ENCODE data around the gene ARHGEF18. TPM values are rescaled to one million over a fixed set of nuclear protein-coding genes. Genes with fewer than 3 reads are reported as not detected.
"Not testable (repeated sequence)": the region's sequence is repeated elsewhere in the genome, so short reads cannot be mapped to it uniquely, and the experiment has no call there.

ARHGEF18 gene
- total RNA-seq, 1 donor from 2014 or later = 29.3 TPM

- no peaks in the 10 kb centered on the region for H3K27me3 Mint-ChIP-seq (ENCODE audit: insufficient read depth)
- peaks cover 33% of the 10 kb centered on the region for H3K4me1 Mint-ChIP-seq (ENCODE audit: low read depth)
- no peak overlapping the region for H3K27ac Mint-ChIP-seq
- intact Hi-C loops (cut with micrococcal nuclease) = loop anchor here (10.0 kb wide), 1 partner anchor 439 kb away; no protein-coding TSS in a partner anchor
- H3K9me3 Mint-ChIP-seq = peaks cover 6% of the 10 kb centered on the region
- H3K4me3 Mint-ChIP-seq = no peak overlapping the region
- DNase-seq (ENCODE audit: low spot score) = no peak
- peaks cover 31% of the 10 kb centered on the region for H3K36me3 Mint-ChIP-seq (ENCODE audit: low read depth)
Observed at GRCh38 chr19:7355871-7356270, 7.1 kb downstream of the ARHGEF18 start.

GRCh38 chr19:7356899-7357627 is 8.3 kb downstream of the ARHGEF18 start:
- peaks cover 25% of the 10 kb centered on the region for H3K4me1 Mint-ChIP-seq (ENCODE audit: low read depth)
- no peak overlapping the region for H3K27ac Mint-ChIP-seq
- H3K4me3 Mint-ChIP-seq = no peak overlapping the region
- peaks cover 2% of the 10 kb centered on the region for H3K9me3 Mint-ChIP-seq
- no peak for DNase-seq (ENCODE audit: low spot score)
- H3K36me3 Mint-ChIP-seq (ENCODE audit: low read depth) = peaks cover 28% of the 10 kb centered on the region
- intact Hi-C loops (cut with micrococcal nuclease) = loop anchor here (10.0 kb wide), 1 partner anchor 438 kb away; no protein-coding TSS in a partner anchor
- H3K27me3 Mint-ChIP-seq (ENCODE audit: insufficient read depth) = no peaks in the 10 kb centered on the region

- H3K27me3 Mint-ChIP-seq (ENCODE audit: insufficient read depth) = no peaks in the 10 kb centered on the region
- no peak overlapping the region for H3K27ac Mint-ChIP-seq
- DNase-seq (ENCODE audit: low spot score) = no peak
- no peaks in the 10 kb centered on the region for H3K9me3 Mint-ChIP-seq
- peaks cover 24% of the 10 kb centered on the region for H3K4me1 Mint-ChIP-seq (ENCODE audit: low read depth)
- H3K36me3 Mint-ChIP-seq (ENCODE audit: low read depth) = peaks cover 32% of the 10 kb centered on the region
- H3K4me3 Mint-ChIP-seq = no peak overlapping the region
- intact Hi-C loops (cut with micrococcal nuclease) = loop anchor here (10.0 kb wide), 1 partner anchor 437 kb away; no protein-coding TSS in a partner anchor
Observed at GRCh38 chr19:7358102-7358597, 9.4 kb downstream of the ARHGEF18 start.

- no peak overlapping the region for H3K27ac Mint-ChIP-seq
- intact Hi-C loops (cut with micrococcal nuclease) = no loop called here
- no peaks in the 10 kb centered on the region for H3K27me3 Mint-ChIP-seq (ENCODE audit: insufficient read depth)
- H3K9me3 Mint-ChIP-seq = no peaks in the 10 kb centered on the region
- H3K4me3 Mint-ChIP-seq = no peak overlapping the region
- peaks cover 7% of the 10 kb centered on the region for H3K4me1 Mint-ChIP-seq (ENCODE audit: low read depth)
- DNase-seq (ENCODE audit: low spot score) = no peak
- H3K36me3 Mint-ChIP-seq (ENCODE audit: low read depth) = peaks cover 32% of the 10 kb centered on the region
Observed at GRCh38 chr19:7360393-7360984, 11.8 kb downstream of the ARHGEF18 start.

- H3K4me1 Mint-ChIP-seq (ENCODE audit: low read depth) = no peaks in the 10 kb centered on the region
- no peak overlapping the region for H3K4me3 Mint-ChIP-seq
- no peaks in the 10 kb centered on the region for H3K9me3 Mint-ChIP-seq
- intact Hi-C loops (cut with micrococcal nuclease) = no loop called here
- H3K36me3 Mint-ChIP-seq (ENCODE audit: low read depth) = peaks cover 25% of the 10 kb centered on the region
- H3K27me3 Mint-ChIP-seq (ENCODE audit: insufficient read depth) = no peaks in the 10 kb centered on the region
- H3K27ac Mint-ChIP-seq = no peak overlapping the region
- DNase-seq (ENCODE audit: low spot score) = no peak
Observed at GRCh38 chr19:7363225-7363624, 14.5 kb downstream of the ARHGEF18 start.

GRCh38 chr19:7366701-7367420 is 18.1 kb downstream of the ARHGEF18 start:
- Mint-ChIP-seq H3K27me3 (ENCODE audit: insufficient read depth) (no peaks in the 10 kb centered on the region), H3K9me3 (no peaks in the 10 kb centered on the region), H3K4me3 (no peak overlapping the region), H3K27ac (peak overlapping the region; percentile 35), H3K36me3 (ENCODE audit: low read depth) (peaks cover 25% of the 10 kb centered on the region), H3K4me1 (ENCODE audit: low read depth) (no peaks in the 10 kb centered on the region)
- peak; percentile 22 for DNase-seq (ENCODE audit: low spot score)
- intact Hi-C loops (cut with micrococcal nuclease) = loop anchor here (2.0 kb wide), 1 partner anchor 314 kb away; the partner anchor contains the start of gene TRAPPC5

GRCh38 chr19:7368456-7368855 is 19.7 kb downstream of the ARHGEF18 start:
- H3K36me3 Mint-ChIP-seq (ENCODE audit: low read depth) = peaks cover 15% of the 10 kb centered on the region
- no peaks in the 10 kb centered on the region for H3K9me3 Mint-ChIP-seq
- no peak overlapping the region for H3K4me3 Mint-ChIP-seq
- peak overlapping the region; percentile 31 for H3K27ac Mint-ChIP-seq
- H3K27me3 Mint-ChIP-seq (ENCODE audit: insufficient read depth) = no peaks in the 10 kb centered on the region
- DNase-seq (ENCODE audit: low spot score) = no peak
- intact Hi-C loops (cut with micrococcal nuclease) = no loop called here
- H3K4me1 Mint-ChIP-seq (ENCODE audit: low read depth) = no peaks in the 10 kb centered on the region

- peaks cover 11% of the 10 kb centered on the region for H3K36me3 Mint-ChIP-seq (ENCODE audit: low read depth)
- DNase-seq (ENCODE audit: low spot score); H3K27me3 Mint-ChIP-seq (ENCODE audit: insufficient read depth); H3K9me3 Mint-ChIP-seq; H3K4me1 Mint-ChIP-seq (ENCODE audit: low read depth); intact Hi-C loops (cut with micrococcal nuclease); H3K4me3 Mint-ChIP-seq: not testable (repeated sequence)
- peak overlapping the region; percentile 31 for H3K27ac Mint-ChIP-seq
Observed at GRCh38 chr19:7368866-7369265, 20.1 kb downstream of the ARHGEF18 start.

GRCh38 chr19:7370546-7370945 is 21.8 kb downstream of the ARHGEF18 start:
- intact Hi-C loops (cut with micrococcal nuclease) = no loop called here
- H3K36me3 Mint-ChIP-seq (ENCODE audit: low read depth) = peaks cover 8% of the 10 kb centered on the region

GRCh38 chr19:7371001-7371400 is 22.3 kb downstream of the ARHGEF18 start:
- intact Hi-C loops (cut with micrococcal nuclease) = no loop called here
- Mint-ChIP-seq H3K27me3 (ENCODE audit: insufficient read depth) (no peaks in the 10 kb centered on the region), H3K4me3 (no peak overlapping the region), H3K27ac (peak overlapping the region; percentile 68), H3K4me1 (ENCODE audit: low read depth) (no peaks in the 10 kb centered on the region), H3K36me3 (ENCODE audit: low read depth) (peaks cover 8% of the 10 kb centered on the region), H3K9me3 (no peaks in the 10 kb centered on the region)
- no peak for DNase-seq (ENCODE audit: low spot score)

More at GRCh38 chr19:7370546-7370945, 21.8 kb downstream of the ARHGEF18 start:
- DNase-seq (ENCODE audit: low spot score) = no peak
- no peaks in the 10 kb centered on the region for H3K4me1 Mint-ChIP-seq (ENCODE audit: low read depth)
- H3K27me3 Mint-ChIP-seq (ENCODE audit: insufficient read depth) = no peaks in the 10 kb centered on the region
- no peak overlapping the region for H3K4me3 Mint-ChIP-seq
- no peak overlapping the region for H3K27ac Mint-ChIP-seq
- no peaks in the 10 kb centered on the region for H3K9me3 Mint-ChIP-seq

GRCh38 chr19:7372810-7373209 is 24.1 kb downstream of the ARHGEF18 start:
- no peak for DNase-seq (ENCODE audit: low spot score)
- H3K4me1 Mint-ChIP-seq (ENCODE audit: low read depth) = no peaks in the 10 kb centered on the region
- peaks cover 9% of the 10 kb centered on the region for H3K36me3 Mint-ChIP-seq (ENCODE audit: low read depth)
- no peak overlapping the region for H3K4me3 Mint-ChIP-seq
- H3K9me3 Mint-ChIP-seq = no peaks in the 10 kb centered on the region
- H3K27ac Mint-ChIP-seq = no peak overlapping the region
- H3K27me3 Mint-ChIP-seq (ENCODE audit: insufficient read depth) = no peaks in the 10 kb centered on the region
- intact Hi-C loops (cut with micrococcal nuclease) = no loop called here

GRCh38 chr19:7373862-7374261 is 25.1 kb downstream of the ARHGEF18 start:
- no peaks in the 10 kb centered on the region for H3K9me3 Mint-ChIP-seq
- H3K27me3 Mint-ChIP-seq (ENCODE audit: insufficient read depth) = no peaks in the 10 kb centered on the region
- H3K4me3 Mint-ChIP-seq = no peak overlapping the region
- H3K36me3 Mint-ChIP-seq (ENCODE audit: low read depth) = peaks cover 4% of the 10 kb centered on the region
- intact Hi-C loops (cut with micrococcal nuclease) = no loop called here
- H3K4me1 Mint-ChIP-seq (ENCODE audit: low read depth) = no peaks in the 10 kb centered on the region
- H3K27ac Mint-ChIP-seq = no peak overlapping the region
- DNase-seq (ENCODE audit: low spot score) = no peak

All from activated T-helper 1 cell treated with anti-CD3 and anti-CD28 coated beads, Interleukin-12 subunit alpha, Interleukin-12 subunit beta, Interleukin-2, Interleukin-4 antibody, amounts not matched to agents 30 ng/mL and 10 ng/mL and 1 ng/mL, durations not matched to agents 14 hours and 24 hours and 36 hours (primary cell).